HS-27A (cell line): ENCODE measurements around the gene RFXANK.
"Not testable (repeated sequence)": the region's sequence is repeated elsewhere in the genome, so short reads cannot be mapped to it uniquely, and the experiment has no call there.

Source experiments
- DNase-seq: peaks from one replicate; pipeline ENCODE4 v3.0.0-alpha.2; 2012; ENCODE audit warnings: low read depth, missing footprints

RFXANK gene

GRCh38 chr19:19206938-19207337 lies 14.9 kb downstream of the RFXANK start:
- no peak for DNase-seq

- no peak for DNase-seq
Observed at GRCh38 chr19:19207637-19208572, 15.8 kb downstream of the RFXANK start.

- no peak for DNase-seq
Observed at GRCh38 chr19:19209372-19209771, 17.3 kb downstream of the RFXANK start.

DNA sequence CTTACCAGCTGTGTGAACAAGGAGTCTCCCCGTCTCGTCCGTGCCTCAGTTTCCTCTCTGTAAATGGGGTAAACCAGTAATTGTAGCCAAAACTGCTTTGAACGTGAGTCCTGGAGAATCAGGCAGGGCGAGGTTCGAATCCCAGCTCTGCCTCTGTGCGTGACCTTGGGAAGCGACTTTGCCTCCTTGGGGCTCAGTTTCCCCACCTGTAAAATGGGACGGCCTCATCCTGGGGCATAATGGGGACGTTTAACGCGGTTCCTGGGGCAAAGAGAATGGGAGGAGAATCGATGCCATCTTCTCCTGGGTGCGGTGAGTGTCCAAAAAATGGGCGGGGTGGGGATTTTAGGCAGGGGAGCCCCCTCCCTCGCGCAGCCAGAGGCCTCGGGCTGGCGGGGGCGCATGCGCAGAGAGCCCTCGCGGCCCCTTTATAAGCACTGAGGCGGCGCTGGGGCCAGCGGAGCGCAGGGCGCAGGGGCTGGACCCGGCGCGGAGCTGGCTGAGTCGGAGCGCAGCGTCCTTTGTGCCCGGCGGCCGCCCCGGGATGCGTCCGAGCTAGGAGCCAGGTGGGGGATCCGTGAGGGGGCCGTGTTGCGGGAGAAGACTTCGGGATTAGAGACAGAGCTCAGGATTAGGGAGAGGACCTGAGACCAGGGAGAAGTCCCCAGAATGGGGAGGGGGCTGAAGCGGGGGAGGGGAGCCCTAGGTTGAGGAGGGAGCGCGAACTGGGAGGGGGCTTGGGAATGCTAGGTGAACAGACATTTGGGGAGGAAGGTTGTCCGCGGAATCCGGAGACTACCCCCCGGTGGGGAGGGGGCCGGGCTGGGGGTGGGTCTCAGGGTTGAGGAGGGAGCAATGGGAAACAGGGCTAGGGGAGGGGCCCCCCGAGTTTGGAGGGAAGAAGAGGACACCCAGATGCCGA lies 19.7 kb downstream of the RFXANK start, which contains the start of gene NCAN:
Gene NCAN (plus strand): TSS at position 460 of the 922 bp plus-strand sequence. CDS start 4,996 bp downstream, outside the sequence.
- DNase-seq: no peak

- no peak for DNase-seq
Observed at GRCh38 chr19:19212916-19213315, 20.9 kb downstream of the RFXANK start.

GRCh38 chr19:19213426-19214158 lies 21.5 kb downstream of the RFXANK start:
- no peak for DNase-seq

- no peak for DNase-seq
Observed at GRCh38 chr19:19214159-19214490, 22.1 kb downstream of the RFXANK start.

DNA sequence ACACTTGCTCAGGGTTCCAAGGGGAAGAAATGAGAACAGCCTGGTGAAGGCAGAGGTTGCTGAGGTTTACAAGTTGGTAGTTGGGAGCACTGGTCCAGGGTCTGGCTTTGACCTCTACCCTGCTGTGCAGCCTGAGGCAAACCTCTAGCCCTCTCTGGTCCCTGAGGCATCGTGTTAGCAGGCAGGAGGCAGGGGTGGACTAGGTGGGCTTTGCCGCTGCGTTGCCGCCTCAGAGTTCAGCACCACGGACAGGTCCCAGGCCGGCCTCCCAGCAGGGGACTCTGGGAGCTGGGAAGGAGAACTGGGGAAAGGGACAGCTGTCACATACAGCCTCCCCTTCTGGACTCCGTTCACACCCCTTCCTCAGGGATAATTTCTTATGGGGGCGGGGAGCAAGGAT lies 22.8 kb downstream of the RFXANK start:
- DNase-seq: no peak

DNA sequence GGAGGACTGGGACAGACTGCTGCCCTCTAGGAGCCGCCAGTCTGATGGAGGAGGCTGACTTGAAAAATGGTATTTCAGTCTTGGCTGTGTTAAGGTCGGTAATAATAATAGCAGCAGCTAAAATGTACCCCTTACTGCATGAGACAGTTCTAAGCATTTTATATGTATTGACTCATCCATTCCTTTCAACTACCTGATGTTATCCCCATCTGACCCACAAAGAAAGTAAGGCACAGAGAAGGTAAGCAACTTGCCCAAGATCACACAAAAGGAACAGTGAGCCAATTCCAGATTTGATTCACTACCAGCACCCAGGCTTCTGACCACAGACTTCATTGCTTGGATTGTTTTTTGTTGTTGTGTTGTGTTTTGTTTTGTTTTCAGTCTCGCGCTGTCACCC lies 23.7 kb downstream of the RFXANK start:
- DNase-seq: no peak

DNA sequence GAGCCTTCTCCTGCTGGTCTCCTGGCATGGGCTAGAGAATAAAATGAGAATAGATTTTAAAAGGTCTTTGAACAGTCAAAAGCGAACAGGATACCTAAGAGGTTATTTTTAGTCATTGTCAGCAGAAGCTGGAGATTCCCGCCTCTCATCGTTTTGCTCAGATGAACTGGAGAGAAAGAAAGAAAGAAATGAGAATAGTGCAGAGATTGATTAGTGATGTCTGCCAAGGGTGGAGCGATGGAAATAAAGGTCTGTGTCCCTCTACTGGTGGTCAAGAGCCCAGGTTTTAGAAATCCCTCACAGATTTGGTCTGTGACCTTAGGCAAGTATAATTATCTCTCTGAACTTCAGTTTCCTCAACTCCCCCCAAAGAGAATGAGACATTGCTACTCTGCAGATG lies 25.0 kb downstream of the RFXANK start:
- DNase-seq: no peak

DNA sequence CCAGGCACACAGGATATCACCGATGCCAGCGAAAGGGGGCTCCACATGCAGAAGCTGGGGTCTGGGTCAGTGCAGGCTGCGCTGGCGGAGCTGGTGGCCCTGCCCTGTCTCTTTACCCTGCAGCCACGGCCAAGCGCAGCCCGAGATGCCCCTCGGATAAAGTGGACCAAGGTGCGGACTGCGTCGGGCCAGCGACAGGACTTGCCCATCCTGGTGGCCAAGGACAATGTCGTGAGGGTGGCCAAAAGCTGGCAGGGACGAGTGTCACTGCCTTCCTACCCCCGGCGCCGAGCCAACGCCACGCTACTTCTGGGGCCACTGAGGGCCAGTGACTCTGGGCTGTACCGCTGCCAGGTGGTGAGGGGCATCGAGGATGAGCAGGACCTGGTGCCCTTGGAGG lies 26.9 kb downstream of the RFXANK start:
- no peak for DNase-seq

DNA sequence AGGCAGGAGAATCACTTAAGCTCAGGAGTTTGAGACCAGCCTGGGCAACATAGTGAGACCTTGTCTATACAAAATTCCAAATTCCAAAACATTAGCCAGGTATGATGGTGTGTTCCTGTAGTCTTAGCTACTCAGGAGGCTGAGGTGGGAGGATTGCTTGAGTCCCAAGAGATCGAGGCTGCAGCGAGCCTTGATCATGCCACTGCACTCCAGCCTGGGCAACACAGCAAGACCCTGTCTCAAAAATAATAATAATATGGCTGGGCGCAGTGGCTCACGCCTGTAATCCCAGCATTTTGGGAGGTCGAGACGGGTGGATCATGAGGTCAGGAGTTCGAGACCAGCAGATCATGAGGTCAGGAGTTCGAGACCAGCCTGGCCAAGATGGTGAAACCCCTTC lies 28.9 kb downstream of the RFXANK start:
- not testable (repeated sequence) for DNase-seq

GRCh38 chr19:19223060-19223459 lies 31.0 kb downstream of the RFXANK start:
- DNase-seq: no peak

GRCh38 chr19:19223636-19224035 lies 31.6 kb downstream of the RFXANK start:
- no peak for DNase-seq

DNA sequence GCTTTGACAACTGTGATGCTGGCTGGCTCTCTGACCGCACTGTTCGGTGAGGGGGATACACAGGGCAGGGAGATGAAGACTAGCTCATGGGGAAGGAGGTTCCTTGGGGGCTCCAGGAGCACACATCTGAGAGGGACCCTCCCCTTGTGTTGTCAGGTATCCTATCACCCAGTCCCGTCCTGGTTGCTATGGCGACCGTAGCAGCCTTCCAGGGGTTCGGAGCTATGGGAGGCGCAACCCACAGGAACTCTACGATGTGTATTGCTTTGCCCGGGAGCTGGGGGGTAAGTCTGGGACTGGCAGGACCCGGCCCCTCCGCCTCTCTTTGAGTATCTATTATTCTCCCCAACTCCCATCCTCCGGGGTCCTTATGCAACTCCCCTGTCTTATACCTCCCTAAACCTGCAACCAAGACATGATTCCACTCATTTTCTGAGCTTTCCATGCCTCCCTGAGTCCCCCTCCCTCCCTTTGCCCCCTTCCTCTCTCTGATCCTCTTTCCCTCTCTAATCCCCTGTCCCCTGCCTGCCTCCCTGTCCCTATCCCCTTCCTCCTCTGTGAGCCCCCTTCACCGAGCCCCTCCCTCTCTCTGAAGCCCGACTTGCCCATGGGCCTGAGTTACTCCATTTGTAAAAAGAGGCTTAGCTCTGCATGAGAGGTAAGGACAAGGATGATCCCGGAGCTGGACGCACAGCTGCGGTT lies 32.2 kb downstream of the RFXANK start:
- no peak for DNase-seq

GRCh38 chr19:19224852-19225494 lies 32.9 kb downstream of the RFXANK start:
- no peak for DNase-seq

GRCh38 chr19:19226204-19226603 lies 34.1 kb downstream of the RFXANK start:
- DNase-seq: no peak

GRCh38 chr19:19226663-19227062 lies 34.6 kb downstream of the RFXANK start:
- no peak for DNase-seq

DNA sequence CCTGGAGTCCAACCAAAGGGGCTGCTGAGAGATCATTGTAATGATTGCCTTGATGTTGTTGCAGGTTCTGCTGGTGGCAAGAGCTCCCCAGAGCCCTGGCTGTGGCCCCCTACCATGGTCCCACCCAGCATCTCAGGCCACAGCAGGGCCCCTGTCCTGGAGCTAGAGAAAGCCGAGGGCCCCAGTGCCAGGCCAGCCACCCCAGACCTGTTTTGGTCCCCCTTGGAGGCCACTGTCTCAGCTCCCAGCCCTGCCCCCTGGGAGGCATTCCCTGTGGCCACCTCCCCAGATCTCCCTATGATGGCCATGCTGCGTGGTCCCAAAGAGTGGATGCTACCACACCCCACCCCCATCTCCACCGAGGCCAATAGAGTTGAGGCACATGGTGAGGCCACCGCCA lies 35.2 kb downstream of the RFXANK start:
- no peak for DNase-seq

GRCh38 chr19:19229701-19230100 lies 37.6 kb downstream of the RFXANK start:
- no peak for DNase-seq

DNA sequence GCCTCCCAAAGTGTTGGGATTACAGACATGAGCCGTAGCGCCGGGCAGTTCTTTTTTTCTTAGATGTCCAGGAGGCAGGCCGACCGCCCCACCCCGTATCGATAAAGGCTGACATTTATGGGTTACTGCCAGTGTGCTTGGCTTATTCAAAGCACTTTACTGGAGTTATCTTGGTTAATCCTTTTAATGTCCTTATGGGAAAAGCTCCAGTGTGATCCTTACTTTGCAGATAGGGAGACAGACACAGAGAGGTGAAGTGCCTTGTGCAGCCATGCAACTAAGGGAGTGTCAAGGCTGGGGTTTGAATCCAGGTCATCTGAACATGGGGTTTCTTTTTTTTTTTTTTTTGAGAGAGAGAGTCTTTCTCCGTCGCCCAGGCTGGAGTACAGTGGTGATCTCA lies 38.9 kb downstream of the RFXANK start:
- DNase-seq: no peak
